ENCODE results near the gene CTDSP2.

The CTDSP2 gene

DNA sequence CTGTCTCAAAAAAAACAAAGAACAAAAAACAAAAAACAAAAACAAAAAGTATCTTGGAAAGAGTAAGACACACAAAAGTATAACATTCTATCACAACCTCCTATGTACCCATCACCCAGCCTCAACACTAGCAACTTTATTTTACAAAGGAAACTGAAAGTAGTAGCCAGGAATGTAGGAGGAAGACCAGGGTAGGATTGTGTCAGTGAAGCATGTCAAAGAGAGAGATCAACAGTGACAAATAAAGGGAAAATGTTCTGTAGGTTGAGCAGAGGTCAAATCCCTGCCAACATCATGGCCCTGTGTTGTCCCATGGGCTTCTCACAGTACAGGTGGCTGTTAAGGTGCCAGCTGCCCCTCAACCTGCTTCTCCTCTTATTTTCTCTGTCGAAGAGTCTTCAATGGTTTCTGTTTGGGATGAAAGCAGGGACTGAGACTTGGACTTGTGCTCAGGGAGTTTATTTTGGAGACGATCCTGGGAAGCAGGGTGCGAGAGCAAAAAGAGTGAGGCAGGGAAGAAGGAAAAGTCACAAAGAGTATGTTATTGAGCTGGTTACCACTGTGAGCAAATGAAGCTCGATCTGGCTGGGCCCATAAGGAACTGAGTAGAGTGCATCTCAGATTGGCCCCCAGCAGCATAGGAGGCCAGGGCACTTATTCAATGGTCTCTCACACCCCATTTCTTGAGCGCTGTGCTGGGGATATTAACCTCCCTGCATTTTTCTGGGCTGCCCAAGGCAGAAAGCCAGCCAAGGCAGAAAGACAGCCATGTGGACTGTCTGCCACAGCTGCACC lies 29.4 kb upstream of the CTDSP2 start:
- TF ChIP-seq, protein P1, sequence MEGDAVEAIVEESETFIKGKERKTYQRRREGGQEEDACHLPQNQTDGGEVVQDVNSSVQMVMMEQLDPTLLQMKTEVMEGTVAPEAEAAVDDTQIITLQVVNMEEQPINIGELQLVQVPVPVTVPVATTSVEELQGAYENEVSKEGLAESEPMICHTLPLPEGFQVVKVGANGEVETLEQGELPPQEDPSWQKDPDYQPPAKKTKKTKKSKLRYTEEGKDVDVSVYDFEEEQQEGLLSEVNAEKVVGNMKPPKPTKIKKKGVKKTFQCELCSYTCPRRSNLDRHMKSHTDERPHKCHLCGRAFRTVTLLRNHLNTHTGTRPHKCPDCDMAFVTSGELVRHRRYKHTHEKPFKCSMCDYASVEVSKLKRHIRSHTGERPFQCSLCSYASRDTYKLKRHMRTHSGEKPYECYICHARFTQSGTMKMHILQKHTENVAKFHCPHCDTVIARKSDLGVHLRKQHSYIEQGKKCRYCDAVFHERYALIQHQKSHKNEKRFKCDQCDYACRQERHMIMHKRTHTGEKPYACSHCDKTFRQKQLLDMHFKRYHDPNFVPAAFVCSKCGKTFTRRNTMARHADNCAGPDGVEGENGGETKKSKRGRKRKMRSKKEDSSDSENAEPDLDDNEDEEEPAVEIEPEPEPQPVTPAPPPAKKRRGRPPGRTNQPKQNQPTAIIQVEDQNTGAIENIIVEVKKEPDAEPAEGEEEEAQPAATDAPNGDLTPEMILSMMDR (IDR thresholded peaks at IDR 0.05; ENCODE audit: low read depth, low read length) = no peak
- no peak overlapping the region for H3K4me3 ChIP-seq (ENCODE audit: low read depth, low read length)

DNA sequence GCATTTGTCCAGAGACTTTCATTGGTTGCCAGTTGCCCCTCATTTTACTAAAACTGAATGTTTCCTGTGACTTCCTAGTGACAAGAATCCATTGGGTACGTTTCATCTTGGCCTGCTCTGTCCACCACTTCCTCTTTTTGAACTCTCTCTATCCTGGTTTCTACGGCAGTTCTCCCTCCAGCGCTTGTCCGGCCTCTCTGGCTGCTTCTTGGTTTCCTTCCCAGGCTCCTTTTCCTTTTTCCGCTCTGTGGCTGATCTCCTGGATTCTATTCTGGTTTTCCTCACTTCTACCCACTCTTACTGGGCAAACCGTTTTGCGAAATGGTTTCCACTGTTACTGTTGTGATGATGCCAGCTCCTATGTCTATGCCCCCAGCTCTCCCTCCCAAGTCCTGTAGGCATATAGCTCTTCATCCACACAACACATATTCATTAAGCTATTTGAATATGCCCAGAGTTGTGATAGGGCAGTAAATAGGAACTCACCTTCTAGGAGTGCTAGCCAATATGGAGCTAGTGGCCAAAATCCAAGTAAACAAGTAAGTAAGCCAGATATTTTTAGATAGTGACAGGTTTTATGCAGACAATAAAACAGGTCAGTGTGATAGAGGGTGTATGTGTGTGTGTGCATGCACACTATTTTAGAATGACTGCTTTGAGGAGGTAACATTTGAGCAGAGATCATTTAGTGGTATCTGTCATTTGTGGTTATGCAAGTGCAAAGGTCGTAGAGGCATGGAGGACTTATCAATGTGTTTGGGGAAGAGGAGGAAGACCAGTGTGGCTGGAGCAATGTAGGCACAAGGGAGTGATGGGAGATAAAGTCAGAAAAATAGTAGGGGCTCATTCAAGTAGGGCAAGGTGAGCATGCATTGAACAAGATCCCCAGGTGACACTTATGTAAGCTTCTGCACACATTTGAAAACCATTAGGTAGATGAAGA lies 27.9 kb upstream of the CTDSP2 start:
- no peak overlapping the region for H3K4me3 ChIP-seq (ENCODE audit: low read depth, low read length)
- TF ChIP-seq, protein P1 (IDR thresholded peaks at IDR 0.05; ENCODE audit: low read depth, low read length) = no peak

DNA sequence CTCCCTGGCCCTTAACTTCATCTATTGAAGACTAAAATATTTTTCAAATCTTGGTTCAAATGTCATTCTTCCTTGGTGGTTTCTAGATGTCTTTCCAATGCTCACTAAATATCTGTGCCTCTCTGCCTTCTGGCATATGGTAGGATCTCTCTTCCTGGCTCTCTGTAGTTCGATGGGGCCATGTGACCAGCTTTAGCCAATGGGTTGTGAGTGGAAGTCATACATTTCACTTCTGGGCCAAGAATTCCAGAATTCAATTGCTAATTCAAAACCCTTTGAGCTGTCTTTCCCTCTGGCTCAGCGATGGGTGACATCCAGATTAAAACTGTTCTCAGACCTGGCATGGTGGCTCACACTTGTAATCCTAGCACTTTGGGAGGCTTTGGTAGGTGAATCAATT lies 25.8 kb upstream of the CTDSP2 start:
- no peak overlapping the region for H3K4me3 ChIP-seq (ENCODE audit: low read depth, low read length)
- TF ChIP-seq, protein P1 (IDR thresholded peaks at IDR 0.05; ENCODE audit: low read depth, low read length) = no peak

DNA sequence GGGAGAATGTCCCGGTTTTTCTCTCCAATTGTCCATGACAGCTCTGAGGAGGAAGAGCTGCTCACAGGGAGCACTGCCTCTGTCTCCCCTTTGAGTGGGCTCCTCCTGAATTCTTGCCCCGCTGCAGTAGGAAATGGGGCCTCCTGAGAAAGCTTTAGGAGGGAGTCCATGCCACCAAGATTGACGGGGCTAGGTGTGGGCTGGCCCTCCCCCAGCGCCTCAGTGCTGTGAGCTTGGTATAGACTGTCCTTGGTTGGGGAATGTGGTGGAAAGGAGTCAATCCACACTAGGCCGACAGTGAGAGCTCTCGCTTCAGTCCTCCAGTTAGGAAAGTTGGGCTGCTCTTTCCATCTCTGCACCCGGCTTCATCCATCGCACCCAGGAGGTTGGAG lies 23.4 kb upstream of the CTDSP2 start:
- TF ChIP-seq, protein P1 (IDR thresholded peaks at IDR 0.05; ENCODE audit: low read depth, low read length) = no peak
- no peak overlapping the region for H3K4me3 ChIP-seq (ENCODE audit: low read depth, low read length)

DNA sequence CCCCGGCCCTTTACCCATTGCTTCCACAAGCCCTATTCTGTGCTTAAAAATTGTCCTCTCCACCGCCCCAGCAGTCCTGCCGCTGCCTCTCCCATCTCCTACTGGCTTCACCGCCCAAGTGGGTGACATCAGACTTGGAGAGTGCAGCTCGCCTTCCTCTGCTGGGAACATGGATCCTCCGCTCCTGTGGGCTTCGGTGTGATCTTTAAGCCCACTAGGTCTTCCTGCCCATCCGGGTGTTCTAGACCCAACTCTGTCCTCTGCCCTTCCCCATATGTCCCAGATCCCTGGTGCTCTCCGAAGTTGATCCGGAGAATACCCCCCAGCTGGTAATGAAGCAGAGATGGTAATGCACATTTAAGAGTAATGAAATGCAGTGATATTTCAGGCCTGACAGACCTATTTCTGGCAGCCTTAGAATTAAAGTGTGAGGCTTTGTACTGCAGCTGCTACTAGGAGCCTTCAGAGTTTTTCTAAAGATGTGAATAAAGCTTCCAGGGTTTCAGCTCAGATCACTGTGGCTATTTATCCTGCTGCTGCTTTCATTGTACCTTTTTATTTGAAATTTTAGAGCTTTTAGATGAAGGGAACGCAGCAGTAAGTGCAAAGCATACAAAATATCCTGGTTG lies 22.9 kb upstream of the CTDSP2 start:
- H3K4me3 ChIP-seq (ENCODE audit: low read depth, low read length) = no peak overlapping the region
- TF ChIP-seq, protein P1 (IDR thresholded peaks at IDR 0.05; ENCODE audit: low read depth, low read length) = no peak

DNA sequence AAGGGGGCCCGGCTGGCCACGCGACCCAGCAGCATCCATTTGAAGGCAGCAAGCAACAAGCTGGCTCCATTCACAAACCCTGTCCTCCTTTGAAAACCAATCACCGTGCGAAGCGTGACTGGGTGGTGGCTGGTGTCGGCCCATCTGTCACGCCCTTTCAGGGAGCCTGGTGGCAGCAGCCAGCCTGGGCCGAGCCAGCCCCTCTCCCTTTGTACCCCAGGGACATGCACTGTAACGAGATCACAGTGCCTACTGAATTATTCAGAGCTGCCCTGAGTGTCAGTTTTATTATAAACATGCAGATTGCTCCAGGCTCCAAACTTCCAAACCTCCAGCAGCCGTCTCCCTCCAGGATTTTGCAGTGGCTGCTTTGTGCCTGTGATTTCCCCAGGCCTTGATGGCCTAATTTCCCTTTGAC lies 22.3 kb upstream of the CTDSP2 start:
- H3K4me3 ChIP-seq (ENCODE audit: low read depth, low read length) = no peak overlapping the region
- TF ChIP-seq, protein P1 (IDR thresholded peaks at IDR 0.05; ENCODE audit: low read depth, low read length) = no peak
